ENCODE data around the gene LBHD2.
"Not testable (repeated sequence)": the region's sequence is repeated elsewhere in the genome, so short reads cannot be mapped to it uniquely, and the experiment has no call there.

The LBHD2 gene

GRCh38 chr14:103084021-103084919, at the start of gene LBHD2:
Gene LBHD2, plus strand, starts transcription at chr14:103084210. Its CDS starts 1,803 bp downstream, at chr14:103086013.
- no peak for DNase-seq (ENCODE audit: low read depth in 2 of 2)

- DNase-seq (ENCODE audit: low read depth in 2 of 2) = no peak
Observed at GRCh38 chr14:103041464-103041863, 42.5 kb upstream of the LBHD2 start.

- DNase-seq (ENCODE audit: low read depth in 2 of 2) = no peak
Observed at GRCh38 chr14:103043257-103044015, 40.6 kb upstream of the LBHD2 start.

- DNase-seq (ENCODE audit: low read depth in 2 of 2) = no peak
Observed at GRCh38 chr14:103045371-103045869, 38.6 kb upstream of the LBHD2 start.

GRCh38 chr14:103047453-103047852, 36.6 kb upstream of the LBHD2 start:
- not testable (repeated sequence) for DNase-seq (ENCODE audit: low read depth in 2 of 2)

GRCh38 chr14:103050935-103051334, 33.1 kb upstream of the LBHD2 start:
- DNase-seq (ENCODE audit: low read depth in 2 of 2) = no peak

GRCh38 chr14:103052407-103052806, 31.6 kb upstream of the LBHD2 start:
- no peak for DNase-seq (ENCODE audit: low read depth in 2 of 2)

GRCh38 chr14:103055695-103056094, 28.3 kb upstream of the LBHD2 start:
- no peak for DNase-seq (ENCODE audit: low read depth in 2 of 2)

GRCh38 chr14:103056322-103057027, 27.5 kb upstream of the LBHD2 start:
- no peak for DNase-seq (ENCODE audit: low read depth in 2 of 2)

GRCh38 chr14:103057028-103057371, 27.0 kb upstream of the LBHD2 start:
- no peak for DNase-seq (ENCODE audit: low read depth in 2 of 2)

GRCh38 chr14:103057372-103058163, 26.4 kb upstream of the LBHD2 start, which contains the start of gene CDC42BPB:
Gene CDC42BPB, minus strand, starts transcription at chr14:103057549. Its CDS starts 376 bp downstream, at chr14:103057173.
- peak; percentile 42 to 49 for DNase-seq (ENCODE audit: low read depth in 2 of 2)

GRCh38 chr14:103058164-103059055, 25.6 kb upstream of the LBHD2 start:
- DNase-seq (ENCODE audit: low read depth in 2 of 2) = no peak

- DNase-seq (ENCODE audit: low read depth in 2 of 2) = no peak
Observed at GRCh38 chr14:103059556-103059955, 24.5 kb upstream of the LBHD2 start.

GRCh38 chr14:103061482-103061976, 22.5 kb upstream of the LBHD2 start:
- no peak for DNase-seq (ENCODE audit: low read depth in 2 of 2)

- no peak for DNase-seq (ENCODE audit: low read depth in 2 of 2)
Observed at GRCh38 chr14:103064436-103064835, 19.6 kb upstream of the LBHD2 start.

GRCh38 chr14:103064978-103065377, 19.0 kb upstream of the LBHD2 start:
- no peak for DNase-seq (ENCODE audit: low read depth in 2 of 2)

GRCh38 chr14:103065861-103066260, 18.1 kb upstream of the LBHD2 start:
- DNase-seq (ENCODE audit: low read depth in 2 of 2) = no peak

GRCh38 chr14:103066399-103066798, 17.6 kb upstream of the LBHD2 start:
- no peak for DNase-seq (ENCODE audit: low read depth in 2 of 2)

GRCh38 chr14:103067231-103067954, 16.6 kb upstream of the LBHD2 start:
- no peak for DNase-seq (ENCODE audit: low read depth in 2 of 2)

Data from stimulated activated CD4-positive, alpha-beta T cell treated with anti-CD3 and anti-CD28 coated beads, Interleukin-4, amount 100 ng/mL, for 48 hours (primary cell).